H9 (cell line): Measurements from ENCODE around the gene HS6ST3. TPM values are rescaled to one million over a fixed set of nuclear protein-coding genes. Genes with fewer than 3 reads are reported as not detected.

Source experiments
- DNase-seq: peaks from one replicate; pipeline ENCODE4 v3.0.0-alpha.2; 2017
- H2AFZ ChIP-seq: one replicate; pipeline ENCODE4 v1.6.1; 2013; ENCODE audit warnings: mild to moderate bottlenecking, low read length, control low read depth, moderate library complexity
- H2AK5ac ChIP-seq: 2 replicates; pipeline ENCODE4 v1.6.1; 2013; ENCODE audit warnings: low read length, control low read depth, mixed read lengths; ENCODE audit not compliant: insufficient read length
- H2BK120ac ChIP-seq: one replicate; pipeline ENCODE4 v1.6.1; 2013; ENCODE audit warnings: low read depth, mild to moderate bottlenecking, low read length, control low read depth, inconsistent platforms; ENCODE audit not compliant: poor library complexity, severe bottlenecking
- H2BK12ac ChIP-seq: 2 replicates; pipeline ENCODE4 v1.6.1; 2013; ENCODE audit warnings: low read length, control low read depth, mixed read lengths, low read depth; ENCODE audit not compliant: insufficient read length
- H2BK15ac ChIP-seq: 2 replicates; pipeline ENCODE4 v1.6.1; 2013; ENCODE audit warnings: low read depth, low read length, control low read depth
- H2BK20ac ChIP-seq: one replicate; pipeline ENCODE4 v1.6.1; 2013; ENCODE audit warnings: low read depth, mild to moderate bottlenecking, low read length, control low read depth, inconsistent platforms; ENCODE audit not compliant: poor library complexity, severe bottlenecking
- H2BK5ac ChIP-seq: 2 replicates; pipeline ENCODE4 v1.6.1; 2013; ENCODE audit warnings: low read length, control low read depth, mixed read lengths; ENCODE audit not compliant: insufficient read length
- H3K14ac ChIP-seq: 2 replicates; pipeline ENCODE4 v1.6.1; 2013; ENCODE audit warnings: low read length, control low read depth; ENCODE audit not compliant: insufficient read depth
- H3K18ac ChIP-seq: 2 replicates; pipeline ENCODE4 v1.6.1; 2013; ENCODE audit warnings: low read depth, mild to moderate bottlenecking, mixed read lengths, low read length, control low read depth; ENCODE audit not compliant: insufficient read length
- H3K23ac ChIP-seq: 2 replicates; pipeline ENCODE4 v1.6.1; 2013; ENCODE audit warnings: low read length, control low read depth, mixed read lengths, low read depth; ENCODE audit not compliant: insufficient read length
- H3K23me2 ChIP-seq: 2 replicates; pipeline ENCODE4 v1.6.1; 2013; ENCODE audit warnings: low read depth, mild to moderate bottlenecking, mixed read lengths, low read length, control low read depth; ENCODE audit not compliant: insufficient read length, poor library complexity, severe bottlenecking
- H3K27ac ChIP-seq: 2 replicates; pipeline ENCODE4 v1.5.1; 2013; ENCODE audit warnings: low read length, control low read depth, mixed read lengths, low read depth; ENCODE audit not compliant: insufficient read length
- H3K27me3 ChIP-seq: 2 replicates; pipeline ENCODE4 v1.6.1; 2013; ENCODE audit warnings: low read length, control low read depth, inconsistent platforms; ENCODE audit not compliant: insufficient read depth
- H3K4ac ChIP-seq: 2 replicates; pipeline ENCODE4 v1.6.1; 2013; ENCODE audit warnings: low read depth, mild to moderate bottlenecking, control low read depth, inconsistent platforms, low read length, moderate library complexity
- H3K4me1 ChIP-seq: 2 replicates; pipeline ENCODE4 v1.6.1; 2013; ENCODE audit warnings: low read length, control low read depth, inconsistent platforms; ENCODE audit not compliant: insufficient read depth
- H3K4me2 ChIP-seq: 2 replicates; pipeline ENCODE4 v1.6.1; 2013; ENCODE audit warnings: low read length, control low read depth, mixed read lengths; ENCODE audit not compliant: insufficient read length, insufficient read depth
- H3K56ac ChIP-seq: 2 replicates; pipeline ENCODE4 v1.6.1; 2013; ENCODE audit warnings: low read depth, mild to moderate bottlenecking, mixed read lengths, low read length, control low read depth; ENCODE audit not compliant: insufficient read length
- H3K79me1 ChIP-seq: 2 replicates; pipeline ENCODE4 v1.6.1; 2013; ENCODE audit warnings: low read depth, mild to moderate bottlenecking, moderate library complexity, low read length, control low read depth, inconsistent platforms; ENCODE audit not compliant: insufficient read depth, poor library complexity, severe bottlenecking
- H3K79me2 ChIP-seq: 2 replicates; pipeline ENCODE4 v1.6.1; 2013; ENCODE audit warnings: low read length, control low read depth, inconsistent platforms; ENCODE audit not compliant: insufficient read depth
- H3K9ac ChIP-seq: 2 replicates; pipeline ENCODE4 v1.6.1; 2013; ENCODE audit warnings: low read length, control low read depth, mixed read lengths; ENCODE audit not compliant: insufficient read length; ENCODE audit errors: extremely low read depth
- H3K9me3 ChIP-seq: one replicate; pipeline ENCODE4 v1.6.1; 2013; ENCODE audit warnings: low read depth, low read length, inconsistent platforms; ENCODE audit not compliant: control insufficient read depth
- H3T11ph ChIP-seq: one replicate; pipeline ENCODE4 v1.6.1; 2013; ENCODE audit warnings: mild to moderate bottlenecking, low read length, control low read depth, inconsistent platforms
- H4K20me1 ChIP-seq: one replicate; pipeline ENCODE4 v1.6.1; 2013; ENCODE audit not compliant: control insufficient read depth, insufficient read length, insufficient read depth
- H4K5ac ChIP-seq: 2 replicates; pipeline ENCODE4 v1.6.1; 2013; ENCODE audit warnings: low read depth, mild to moderate bottlenecking, mixed read lengths, low read length, control low read depth; ENCODE audit not compliant: insufficient read length
- H4K8ac ChIP-seq: replicated peaks from 2 replicates; pipeline ENCODE4 v1.6.1; 2013; ENCODE audit warnings: low read length, control low read depth, mixed read lengths, low read depth; ENCODE audit not compliant: insufficient read length
- H4K91ac ChIP-seq: 2 replicates; pipeline ENCODE4 v1.6.1; 2013; ENCODE audit warnings: low read depth, mild to moderate bottlenecking, moderate library complexity, mixed read lengths, low read length, control low read depth; ENCODE audit not compliant: insufficient read length
- H3K27ac Mint-ChIP-seq, 3 experiments: 2 replicates in 2 of 3; 3 replicates in 1 of 3; pipeline ENCODE4 v1.8.0; 2020 to 2021; ENCODE audit warnings: mixed read lengths in 3 of 3, mild to moderate bottlenecking in 1 of 3, moderate library complexity in 1 of 3
- H3K27me3 Mint-ChIP-seq: 2 replicates; pipeline ENCODE4 v1.8.0; 2021; ENCODE audit warnings: low read depth, mild to moderate bottlenecking, moderate library complexity, mixed read lengths
- H3K36me3 Mint-ChIP-seq, 3 experiments: 2 replicates in 2 of 3; 3 replicates in 1 of 3; pipeline ENCODE4 v1.8.0; 2020 to 2021; ENCODE audit warnings: low read depth in 3 of 3, mixed read lengths in 3 of 3; ENCODE audit not compliant: insufficient read depth in 1 of 3
- H3K4me1 Mint-ChIP-seq, 2 experiments: 2 replicates each; pipeline ENCODE4 v1.8.0; 2020; ENCODE audit warnings: mixed read lengths in 2 of 2
- H3K4me3 Mint-ChIP-seq, 2 experiments: 2 replicates in 1 of 2; 3 replicates in 1 of 2; pipeline ENCODE4 v1.8.0; 2020 to 2021; ENCODE audit warnings: mild to moderate bottlenecking in 2 of 2, mixed read lengths in 2 of 2, moderate library complexity in 1 of 2
- H3K9me3 Mint-ChIP-seq, 2 experiments: 2 replicates in 1 of 2; 3 replicates in 1 of 2; pipeline ENCODE4 v1.8.0; 2020; ENCODE audit warnings: mild to moderate bottlenecking in 2 of 2, mixed read lengths in 2 of 2, moderate library complexity in 1 of 2
- WGBS: extraction: QIAGEN DNeasy Blood & Tissue Kit; methylation state at CpG from one replicate; pipeline ENCODE4 v1.1.7; 2013; ENCODE audit warnings: missing lambda C conversion rate, low lambda C conversion rate, mixed read lengths; ENCODE audit not compliant: insufficient read length; ENCODE audit errors: extremely low coverage; 5-methylcytosine and 5-hydroxymethylcytosine counted together
- total RNA-seq: library from RNA; stranded (reverse); gene quantifications from 2 replicates; pipeline ENCODE4 v1.2.1, GENCODE V29; 2021
- TF ChIP-seq, protein P1 (sequence below): fragments of 200-600 bp; sonication (generic); conservative IDR thresholded peaks from 3 replicates; pipeline ENCODE4 v1.8.0; 2021; ENCODE audit warnings: antibody characterized with exemption, mild to moderate bottlenecking

Gene HS6ST3
- total RNA-seq, 1 experiment from 2014 or later, result 0.44 TPM

DNA sequence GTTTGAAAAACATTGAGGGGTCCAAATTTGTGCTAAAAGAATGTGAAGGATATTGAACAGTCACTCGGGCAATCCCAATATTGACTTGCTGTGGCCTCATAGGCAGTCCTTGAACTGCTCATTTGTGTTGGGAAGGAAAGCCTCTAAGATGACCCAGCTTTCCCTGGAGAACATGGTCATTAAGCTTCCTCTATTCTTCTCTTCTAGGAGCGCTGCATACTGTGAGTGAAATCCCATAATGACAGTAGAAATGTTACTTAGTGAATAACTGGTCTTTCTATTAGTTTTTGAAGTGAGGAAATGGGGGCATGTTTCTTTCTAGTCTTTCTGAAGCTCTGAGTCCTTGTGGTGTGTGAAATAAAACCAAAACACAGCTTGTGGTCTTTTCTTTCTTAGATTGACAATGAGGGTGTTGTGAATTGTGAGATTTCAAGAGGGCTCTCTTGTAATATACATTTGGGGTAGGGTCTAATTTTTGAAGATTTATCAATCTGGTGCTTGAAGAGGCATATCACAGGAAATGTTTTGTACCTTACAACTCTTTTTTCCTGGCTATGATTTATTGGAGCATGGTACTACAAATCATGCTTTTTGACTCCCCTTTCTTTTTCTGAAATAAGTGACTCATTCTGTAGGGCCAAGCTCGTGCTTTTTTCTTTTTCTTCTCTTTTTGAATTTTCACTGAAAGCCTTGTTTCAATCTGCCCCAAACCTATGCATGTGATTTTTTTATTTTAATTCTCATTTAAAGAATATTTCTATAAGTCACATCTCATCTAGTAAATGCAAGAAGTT is 653.6 kb downstream of the HS6ST3 start:
- H3K18ac ChIP-seq, result no peak overlapping the region
- H3K4me1 ChIP-seq, result no peaks in the 10 kb centered on the region
- no peaks in the 10 kb centered on the region for H3K27me3 Mint-ChIP-seq
- H3K23me2 ChIP-seq, result no peaks in the 10 kb centered on the region
- no peak overlapping the region for H2BK120ac ChIP-seq
- no peak overlapping the region for H2BK20ac ChIP-seq
- H3K36me3 Mint-ChIP-seq, result no peaks in the 10 kb centered on the region
- no peak for DNase-seq
- H3K14ac ChIP-seq, result no peak overlapping the region
- H3K9me3 ChIP-seq, result no peaks in the 10 kb centered on the region
- no peaks in the 10 kb centered on the region for H3K79me2 ChIP-seq
- no peaks in the 10 kb centered on the region for H3K9me3 Mint-ChIP-seq
- no peak overlapping the region for H2BK12ac ChIP-seq
- no peak overlapping the region for H3K9ac ChIP-seq
- no peak overlapping the region for H3K27ac Mint-ChIP-seq
- no peak overlapping the region for H4K8ac ChIP-seq
- H4K91ac ChIP-seq, result no peak overlapping the region
- H3K23ac ChIP-seq, result no peak overlapping the region
- no peak overlapping the region for H2BK5ac ChIP-seq
- H2BK15ac ChIP-seq, result no peak overlapping the region
- no peaks in the 10 kb centered on the region for H3K27me3 ChIP-seq
- H3K4ac ChIP-seq, result no peak overlapping the region
- H4K5ac ChIP-seq, result no peak overlapping the region
- no peak overlapping the region for H3T11ph ChIP-seq
- H3K27ac ChIP-seq, result no peak overlapping the region
- no peak overlapping the region for H2AFZ ChIP-seq
- TF ChIP-seq, protein P1, sequence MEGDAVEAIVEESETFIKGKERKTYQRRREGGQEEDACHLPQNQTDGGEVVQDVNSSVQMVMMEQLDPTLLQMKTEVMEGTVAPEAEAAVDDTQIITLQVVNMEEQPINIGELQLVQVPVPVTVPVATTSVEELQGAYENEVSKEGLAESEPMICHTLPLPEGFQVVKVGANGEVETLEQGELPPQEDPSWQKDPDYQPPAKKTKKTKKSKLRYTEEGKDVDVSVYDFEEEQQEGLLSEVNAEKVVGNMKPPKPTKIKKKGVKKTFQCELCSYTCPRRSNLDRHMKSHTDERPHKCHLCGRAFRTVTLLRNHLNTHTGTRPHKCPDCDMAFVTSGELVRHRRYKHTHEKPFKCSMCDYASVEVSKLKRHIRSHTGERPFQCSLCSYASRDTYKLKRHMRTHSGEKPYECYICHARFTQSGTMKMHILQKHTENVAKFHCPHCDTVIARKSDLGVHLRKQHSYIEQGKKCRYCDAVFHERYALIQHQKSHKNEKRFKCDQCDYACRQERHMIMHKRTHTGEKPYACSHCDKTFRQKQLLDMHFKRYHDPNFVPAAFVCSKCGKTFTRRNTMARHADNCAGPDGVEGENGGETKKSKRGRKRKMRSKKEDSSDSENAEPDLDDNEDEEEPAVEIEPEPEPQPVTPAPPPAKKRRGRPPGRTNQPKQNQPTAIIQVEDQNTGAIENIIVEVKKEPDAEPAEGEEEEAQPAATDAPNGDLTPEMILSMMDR, result no peak
- H3K4me3 Mint-ChIP-seq, result no peak overlapping the region
- no peak overlapping the region for H3K4me2 ChIP-seq
- WGBS, result no CpG with 5 or more reads among the region's 3 CpGs
- H3K56ac ChIP-seq, result no peak overlapping the region
- no peak overlapping the region for H2AK5ac ChIP-seq
- H3K79me1 ChIP-seq, result no peaks in the 10 kb centered on the region
- H4K20me1 ChIP-seq, result no peaks in the 10 kb centered on the region
- peaks cover 0 to 2% of the 10 kb centered on the region in 2 experiments; a peak in 1 of 4 replicates for H3K4me1 Mint-ChIP-seq
